K562 (cell line): ENCODE results near the gene SLC6A9. TPM values are rescaled to one million over a fixed set of nuclear protein-coding genes. Genes with fewer than 3 reads are reported as not detected.

ENCODE experiments used
- ATF3 ChIP-seq, 2 experiments: fragments of 450-650 bp in 1 of 2; sonication (generic) in 1 of 2; formaldehyde crosslinking in 1 of 2; IDR thresholded peaks in 1 of 2; conservative IDR thresholded peaks in 1 of 2; 2 replicates each; pipeline versions ENCODE4 v1.6.1 to v1.8.1; 2016 to 2023; ENCODE audit warnings: mild to moderate bottlenecking in 2 of 2, moderate library complexity in 2 of 2, inconsistent platforms in 1 of 2, missing genetic modification reagents in 1 of 2
- CCNT2 ChIP-seq: IDR thresholded peaks from 2 replicates; pipeline ENCODE4 v1.6.1; 2011; ENCODE audit warnings: borderline replicate concordance, low read depth, mild to moderate bottlenecking, moderate library complexity, mixed read lengths, low read length; ENCODE audit not compliant: insufficient read length; ENCODE audit errors: extremely low read depth
- CEBPG ChIP-seq, 3 experiments: fragments of 200-800 bp in 1 of 3; sonication (Bioruptor generic) in 1 of 3; sonication (generic) in 1 of 3; formaldehyde crosslinking in 1 of 3; IDR thresholded peaks in 2 of 3; conservative IDR thresholded peaks in 1 of 3; 2 replicates each; pipeline versions ENCODE4 v1.6.1 to v1.8.0; 2016 to 2022; ENCODE audit warnings: missing compliant biosample characterization in 2 of 3, missing genetic modification characterization in 2 of 3, mild to moderate bottlenecking in 1 of 3, missing genetic modification reagents in 1 of 3
- CHD1 ChIP-seq: fragments of 200-600 bp; sonication (generic); IDR thresholded peaks from one replicate; pipeline ENCODE4 v1.6.1; 2012; ENCODE audit warnings: mild to moderate bottlenecking, moderate library complexity, low read length, inconsistent platforms
- DACH1 ChIP-seq: fragments of 450-650 bp; IDR thresholded peaks from 2 replicates; pipeline ENCODE4 v1.6.1; 2018; ENCODE audit not compliant: partially characterized antibody
- DNMT1 ChIP-seq: fragments of 450-650 bp; IDR thresholded peaks from 2 replicates; pipeline ENCODE4 v1.6.1; 2016; ENCODE audit warnings: antibody characterized with exemption, mild to moderate bottlenecking
- FOXP1 ChIP-seq: sonication (generic); formaldehyde crosslinking; IDR thresholded peaks from 2 replicates; pipeline ENCODE4 v1.8.0; 2022; ENCODE audit warnings: mild to moderate bottlenecking, missing genetic modification reagents
- NFIX ChIP-seq: fragments of 250-450 bp; sonication (Bioruptor Pico); IDR thresholded peaks from 2 replicates; pipeline ENCODE4 v1.4.0; 2020; ENCODE audit warnings: low read depth, mild to moderate bottlenecking, moderate library complexity
- PCBP2 ChIP-seq: fragments of 200-400 bp; formaldehyde crosslinking; IDR thresholded peaks from 2 replicates; pipeline ENCODE4 v1.6.1; 2018; ENCODE audit warnings: low read length, low read depth, mild to moderate bottlenecking, moderate library complexity; ENCODE audit not compliant: poor library complexity, severe bottlenecking
- POLR2AphosphoS2 ChIP-seq: IDR thresholded peaks from 2 replicates; pipeline ENCODE4 v1.6.1; 2012; ENCODE audit warnings: low read length, improper control_type of control experiment
- ZBTB8A ChIP-seq: fragments of 450-650 bp; IDR thresholded peaks from 2 replicates; pipeline ENCODE4 v1.6.1; 2018; ENCODE audit warnings: mild to moderate bottlenecking, moderate library complexity; ENCODE audit not compliant: partially characterized antibody
- ZC3H11A ChIP-seq: IDR thresholded peaks from 2 replicates; pipeline ENCODE4 v1.6.1; 2012; ENCODE audit warnings: low read depth, low read length, improper control_type of control experiment
- ZNF280A ChIP-seq: fragments of 450-650 bp; IDR thresholded peaks from 2 replicates; pipeline ENCODE4 v1.6.1; 2018; ENCODE audit warnings: mild to moderate bottlenecking, low read depth; ENCODE audit not compliant: partially characterized antibody
- ZNF79 ChIP-seq: fragments of 250-450 bp; sonication (Bioruptor Pico); IDR thresholded peaks from 2 replicates; pipeline ENCODE4 v1.4.0; 2020; ENCODE audit warnings: low read depth, mild to moderate bottlenecking, moderate library complexity
- polyA plus RNA-seq, 8 experiments: library from polyadenylated mRNA; depleted of rRNA in 4 of 8; stranded (reverse) in 5 of 8; unstranded in 3 of 8; fragments of >200 nt; fragmentation: Nextera tagmentation in 2 of 8; fragmentation: Illumina TruSeq in 1 of 8; extraction: Ambion mirVana in 2 of 8; extraction: Trizol in 1 of 8; gene quantifications; 2 replicates each; pipeline versions ENCODE4 v1.2.1 to v1.2.3, GENCODE V29; 2011 to 2014; ENCODE audit warnings: inconsistent platforms in 1 of 8, missing spikeins in 1 of 8
- total RNA-seq, 7 experiments: library from RNA; depleted of rRNA in 6 of 7; stranded (reverse); fragments of >200 nt in 6 of 7; fragmentation: Illumina TruSeq in 2 of 7; extraction: Trizol in 2 of 7; gene quantifications; 2 replicates each; pipeline versions ENCODE4 v1.2.1 to v1.2.3, GENCODE V29; 2011 to 2021; ENCODE audit warnings: low replicate concordance in 1 of 7
- TF ChIP-seq, protein P1 (sequence below): fragments of 450-650 bp; IDR thresholded peaks from 2 replicates; pipeline ENCODE4 v1.6.1; 2017; ENCODE audit warnings: antibody characterized with exemption, mild to moderate bottlenecking
- TF ChIP-seq, protein P2 (sequence below): fragments of 250-450 bp; sonication (Bioruptor Pico); IDR thresholded peaks from 2 replicates; pipeline ENCODE4 v1.8.0; 2022; ENCODE audit warnings: inconsistent platforms

Gene SLC6A9
- total and polyA plus RNA-seq, 9 of the 15 experiments (the other 6 are each of a cell fraction or from before 2014, with no cell fraction given): 0.17 to 18.7 (median 2.9) TPM

GRCh38 chr1:44031252-44032169, at the start of gene SLC6A9 (continued):
- TF ChIP-seq, protein P1, sequence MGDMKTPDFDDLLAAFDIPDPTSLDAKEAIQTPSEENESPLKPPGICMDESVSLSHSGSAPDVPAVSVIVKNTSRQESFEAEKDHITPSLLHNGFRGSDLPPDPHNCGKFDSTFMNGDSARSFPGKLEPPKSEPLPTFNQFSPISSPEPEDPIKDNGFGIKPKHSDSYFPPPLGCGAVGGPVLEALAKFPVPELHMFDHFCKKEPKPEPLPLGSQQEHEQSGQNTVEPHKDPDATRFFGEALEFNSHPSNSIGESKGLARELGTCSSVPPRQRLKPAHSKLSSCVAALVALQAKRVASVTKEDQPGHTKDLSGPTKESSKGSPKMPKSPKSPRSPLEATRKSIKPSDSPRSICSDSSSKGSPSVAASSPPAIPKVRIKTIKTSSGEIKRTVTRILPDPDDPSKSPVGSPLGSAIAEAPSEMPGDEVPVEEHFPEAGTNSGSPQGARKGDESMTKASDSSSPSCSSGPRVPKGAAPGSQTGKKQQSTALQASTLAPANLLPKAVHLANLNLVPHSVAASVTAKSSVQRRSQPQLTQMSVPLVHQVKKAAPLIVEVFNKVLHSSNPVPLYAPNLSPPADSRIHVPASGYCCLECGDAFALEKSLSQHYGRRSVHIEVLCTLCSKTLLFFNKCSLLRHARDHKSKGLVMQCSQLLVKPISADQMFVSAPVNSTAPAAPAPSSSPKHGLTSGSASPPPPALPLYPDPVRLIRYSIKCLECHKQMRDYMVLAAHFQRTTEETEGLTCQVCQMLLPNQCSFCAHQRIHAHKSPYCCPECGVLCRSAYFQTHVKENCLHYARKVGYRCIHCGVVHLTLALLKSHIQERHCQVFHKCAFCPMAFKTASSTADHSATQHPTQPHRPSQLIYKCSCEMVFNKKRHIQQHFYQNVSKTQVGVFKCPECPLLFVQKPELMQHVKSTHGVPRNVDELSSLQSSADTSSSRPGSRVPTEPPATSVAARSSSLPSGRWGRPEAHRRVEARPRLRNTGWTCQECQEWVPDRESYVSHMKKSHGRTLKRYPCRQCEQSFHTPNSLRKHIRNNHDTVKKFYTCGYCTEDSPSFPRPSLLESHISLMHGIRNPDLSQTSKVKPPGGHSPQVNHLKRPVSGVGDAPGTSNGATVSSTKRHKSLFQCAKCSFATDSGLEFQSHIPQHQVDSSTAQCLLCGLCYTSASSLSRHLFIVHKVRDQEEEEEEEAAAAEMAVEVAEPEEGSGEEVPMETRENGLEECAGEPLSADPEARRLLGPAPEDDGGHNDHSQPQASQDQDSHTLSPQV: no peak
- TF ChIP-seq, protein P2, sequence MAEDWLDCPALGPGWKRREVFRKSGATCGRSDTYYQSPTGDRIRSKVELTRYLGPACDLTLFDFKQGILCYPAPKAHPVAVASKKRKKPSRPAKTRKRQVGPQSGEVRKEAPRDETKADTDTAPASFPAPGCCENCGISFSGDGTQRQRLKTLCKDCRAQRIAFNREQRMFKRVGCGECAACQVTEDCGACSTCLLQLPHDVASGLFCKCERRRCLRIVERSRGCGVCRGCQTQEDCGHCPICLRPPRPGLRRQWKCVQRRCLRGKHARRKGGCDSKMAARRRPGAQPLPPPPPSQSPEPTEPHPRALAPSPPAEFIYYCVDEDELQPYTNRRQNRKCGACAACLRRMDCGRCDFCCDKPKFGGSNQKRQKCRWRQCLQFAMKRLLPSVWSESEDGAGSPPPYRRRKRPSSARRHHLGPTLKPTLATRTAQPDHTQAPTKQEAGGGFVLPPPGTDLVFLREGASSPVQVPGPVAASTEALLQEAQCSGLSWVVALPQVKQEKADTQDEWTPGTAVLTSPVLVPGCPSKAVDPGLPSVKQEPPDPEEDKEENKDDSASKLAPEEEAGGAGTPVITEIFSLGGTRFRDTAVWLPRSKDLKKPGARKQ (CRISPR knock-in tag): no peak
- TF ChIP-seq PCBP2: no peak
- TF ChIP-seq DACH1: no peak
- TF ChIP-seq ATF3 (IDR thresholded peaks at IDR 0.05): peak; percentile 89
- TF ChIP-seq ATF3 (CRISPR knock-in tag; conservative IDR thresholded peaks at IDR 0.05): no peak
- peak; percentile 58 for TF ChIP-seq CCNT2
- TF ChIP-seq DNMT1: no peak
- no peak for TF ChIP-seq NFIX (CRISPR knock-in tag)
- TF ChIP-seq FOXP1 (CRISPR knock-in tag): peak; percentile 60; the same call in 1 of the 2 replicates
- TF ChIP-seq CHD1: no peak
- no peak for TF ChIP-seq ZBTB8A
- peak; percentile 97 for TF ChIP-seq CEBPG (CRISPR knock-in tag; IDR thresholded peaks at IDR 0.05)
- peak; percentile 87 to 89 for TF ChIP-seq CEBPG (tag; conservative IDR thresholded peaks at IDR 0.05 in 1 of 2, IDR thresholded peaks at IDR 0.05 in 1 of 2)
- TF ChIP-seq POLR2AphosphoS2: no peak
- no peak for TF ChIP-seq ZNF280A
- TF ChIP-seq ZC3H11A: no peak
- TF ChIP-seq ZNF79: no peak
